Heart left ventricle (tissue), 16 donors: ENCODE results near the gene APLN. TPM values are rescaled to one million over a fixed set of nuclear protein-coding genes. Genes with fewer than 3 reads are reported as not detected.

Experiments used
- ATAC-seq, 4 donors: fragments of 200-7000 bp; cut with Tn5 transposase; one replicate each; pipeline ENCODE4 v1.9.1; 2020 to 2022; ENCODE audit warnings: moderate library complexity in 4 of 4, mild to moderate bottlenecking in 3 of 4, moderate number of reproducible peaks in 1 of 4
- DNase-seq, 5 donors: peaks; one replicate each; pipeline ENCODE4 v3.0.0-alpha.2; 2020
- H3K27ac ChIP-seq, 12 donors: fragments of 200-600 bp; sonication (generic) in 4 of 12; one replicate each; pipeline versions ENCODE4 v1.5.0 to v1.8.0; 2016 to 2022; ENCODE audit warnings: mild to moderate bottlenecking in 2 of 12
- H3K27me3 ChIP-seq, 9 donors: fragments of 200-600 bp; sonication (generic) in 2 of 9; one replicate each; pipeline versions ENCODE4 v1.5.1 to v1.8.0; 2016 to 2022; ENCODE audit warnings: mild to moderate bottlenecking in 3 of 9
- H3K36me3 ChIP-seq, 9 donors: fragments of 200-600 bp; sonication (generic) in 2 of 9; one replicate each; pipeline versions ENCODE4 v1.5.0 to v1.8.0; 2018 to 2022; ENCODE audit warnings: mild to moderate bottlenecking in 2 of 9
- H3K4me1 ChIP-seq, 12 donors: fragments of 200-600 bp; sonication (generic) in 4 of 12; one replicate each; pipeline versions ENCODE4 v1.5.0 to v1.8.0; 2016 to 2022; ENCODE audit warnings: mild to moderate bottlenecking in 3 of 12
- H3K4me3 ChIP-seq, 12 donors: fragments of 200-600 bp; sonication (generic) in 4 of 12; one replicate each; pipeline versions ENCODE4 v1.5.0 to v1.8.0; 2017 to 2022; ENCODE audit warnings: mild to moderate bottlenecking in 9 of 12, moderate library complexity in 4 of 12
- H3K9me3 ChIP-seq, 12 donors: fragments of 200-600 bp; sonication (generic) in 4 of 12; one replicate each; pipeline versions ENCODE4 v1.5.0 to v1.8.0; 2016 to 2022; ENCODE audit warnings: mild to moderate bottlenecking in 1 of 12
- CTCF ChIP-seq, 12 donors: fragments of 200-600 bp; sonication (generic) in 4 of 12; IDR thresholded peaks; one replicate each; pipeline versions ENCODE4 v1.5.0 to v1.8.0; 2018 to 2022; ENCODE audit warnings: antibody characterized with exemption in 12 of 12, mild to moderate bottlenecking in 5 of 12
- POLR2A ChIP-seq, 2 donors: fragments of 450-650 bp; IDR thresholded peaks; one replicate each; pipeline ENCODE4 v1.6.1; 2017; ENCODE audit warnings: antibody characterized with exemption in 2 of 2, mild to moderate bottlenecking in 2 of 2, moderate library complexity in 2 of 2
- WGBS, 4 donors: extraction: QIAGEN DNeasy Blood & Tissue Kit in 2 of 4; methylation state at CpG; one replicate each; pipeline versions ENCODE4 v1.1.5 to v1.1.7; 2013 to 2018; 5-methylcytosine and 5-hydroxymethylcytosine counted together
- intact Hi-C, 10 donors: fragments of 100-400 bp; cut with DNase I; formaldehyde crosslinking; loops; one replicate each; pipeline versions ENCODE4 v1.11.1 to v1.14.2; 2022
- polyA plus RNA-seq, 2 donors: library from polyadenylated mRNA; stranded (reverse); fragments of 200-250 nt; gene quantifications; one replicate each; pipeline ENCODE4 v1.2.3, GENCODE V29; 2013
- total RNA-seq, 9 donors: library from RNA; depleted of rRNA in 2 of 9; stranded (reverse); fragments of >200 nt in 2 of 9; fragmentation: NEBNext Ultra II Directional in 3 of 9; extraction: Animal tissue kit (Norgen Biotek cat#: 25700) in 3 of 9; gene quantifications; one replicate each; pipeline versions ENCODE4 v1.1.0 to v1.2.4, GENCODE V29; 2016 to 2023
- donor health status: ischemic (EF 13 %, LVEDD 7.1; RV severe dilation, severe dysfunction).
- donor health status: healthy with polysubstance abuse.
- donor health status: DM: no; HTN: yes; CAD: no.
- donor health status: DM: no; HTN: no; CAD: no.
- donor health status: ischemic (EF 25% LVEDD 6.9; RV normal size, moderate dysfunction).
- donor health status: ischemic (EF 25% LVEDD 5.7; RV mildly dilated, moderate dysfunction).
- donor health status: healthy.
- donor health status: DM: yes; HTN: yes; CAD: no.
- donor health status: ischemic (EF 35%, LVEDD 5.7; RV mildly dilated, moderate dysfunction).
- donor health status: nonischemic (EF 11% LVEDD 7.7; RV severe dilation, severe dysfunction).
- donor health status: DM: yes; HTN: yes; CAD: no.
- donor health status: PGD.
- donor health status: ischemic (EF 29% LVEDD 5.4; RV normal size, mild dysfunction).
- donor health status: nonischemic (EF 23%, LVEDD 6.1; RV moderate dilation, normal function).

Gene APLN
- total and polyA plus RNA-seq, 11 donors = 3.6 to 19.9 (median 10.4) TPM

GRCh38 chrX:129642641-129643040, 12.1 kb downstream of the APLN start:
- intact Hi-C loops = loop anchor here in 1 of 10 donors (2.0 kb wide), 1 partner anchor 14 kb away; no protein-coding TSS in a partner anchor
- Histone ChIP-seq H3K9me3 (peaks cover 0 to 11% (median 0%) of the 10 kb centered on the region in 12 donors), H3K27me3 (peaks cover 0 to 7% (median 0%) of the 10 kb centered on the region in 9 donors), H3K27ac (no peak overlapping the region), H3K4me1 (peaks cover 0 to 9% (median 0%) of the 10 kb centered on the region in 12 donors), H3K4me3 (no peak overlapping the region), H3K36me3 (no peaks in the 10 kb centered on the region)
- DNase-seq (no peak), ATAC-seq (no peak)
- WGBS, 4 donors = 41 to 57% (median 48%) methylated on average over 4 of the region's 4 CpGs
- no peak for TF ChIP-seq CTCF (IDR thresholded peaks at IDR 0.05)
- no peak for TF ChIP-seq POLR2A (IDR thresholded peaks at IDR 0.05)

- TF ChIP-seq POLR2A (IDR thresholded peaks at IDR 0.05) (no peak), CTCF (IDR thresholded peaks at IDR 0.05) (no peak)
- H3K4me3 ChIP-seq = no peak overlapping the region
- H3K27ac ChIP-seq = no peak overlapping the region
- WGBS, 4 donors = 12 to 42% (median 24%) methylated on average over 3 of the region's 3 CpGs
- H3K27me3 ChIP-seq = peaks cover 0 to 7% (median 0%) of the 10 kb centered on the region in 9 donors
- intact Hi-C loops = loop anchor here in 1 of 10 donors (2.0 kb wide), 1 partner anchor 15 kb away; no protein-coding TSS in a partner anchor
- peak in 1 of 5 donors; percentile 27 for DNase-seq
- H3K9me3 ChIP-seq = peaks cover 0 to 11% (median 0%) of the 10 kb centered on the region in 12 donors
- H3K4me1 ChIP-seq = peaks cover 0 to 9% (median 0%) of the 10 kb centered on the region in 12 donors
- no peaks in the 10 kb centered on the region for H3K36me3 ChIP-seq
- peak in 2 of 4 donors; percentile 30 to 52 for ATAC-seq
Measured at GRCh38 chrX:129641941-129642340, 12.8 kb downstream of the APLN start.

- 69 to 89% (median 78%) methylated on average over 3 of the region's 3 CpGs for WGBS, 4 donors
- DNase-seq (no peak), ATAC-seq (no peak)
- H3K4me3 ChIP-seq = no peak overlapping the region
- TF ChIP-seq POLR2A (IDR thresholded peaks at IDR 0.05) (no peak), CTCF (IDR thresholded peaks at IDR 0.05) (no peak)
- no peaks in the 10 kb centered on the region for H3K36me3 ChIP-seq
- peaks cover 0 to 11% (median 0%) of the 10 kb centered on the region in 12 donors for H3K9me3 ChIP-seq
- H3K27ac ChIP-seq = no peak overlapping the region
- intact Hi-C loops = no loop called here
- peaks cover 0 to 7% (median 0%) of the 10 kb centered on the region in 9 donors for H3K27me3 ChIP-seq
- H3K4me1 ChIP-seq = peaks cover 0 to 9% (median 0%) of the 10 kb centered on the region in 12 donors
Measured at GRCh38 chrX:129641469-129641868, 13.3 kb downstream of the APLN start.

- H3K36me3 ChIP-seq = no peaks in the 10 kb centered on the region
- no peak overlapping the region for H3K4me3 ChIP-seq
- peaks cover 0 to 9% (median 0%) of the 10 kb centered on the region in 12 donors for H3K4me1 ChIP-seq
- H3K9me3 ChIP-seq = peaks cover 0 to 11% (median 0%) of the 10 kb centered on the region in 12 donors
- WGBS, 4 donors = 58 to 100% (median 71%) methylated on average over 1 of the region's 1 CpG
- peaks cover 0 to 7% (median 0%) of the 10 kb centered on the region in 9 donors for H3K27me3 ChIP-seq
- no peak for ATAC-seq
- DNase-seq = no peak
- H3K27ac ChIP-seq = no peak overlapping the region
- intact Hi-C loops = no loop called here
- no peak for TF ChIP-seq CTCF (IDR thresholded peaks at IDR 0.05)
- TF ChIP-seq POLR2A (IDR thresholded peaks at IDR 0.05) = no peak
Measured at GRCh38 chrX:129640737-129641136, 14.0 kb downstream of the APLN start.
